Brain microvascular endothelial cell (primary cell): Measurements from ENCODE around the gene TFR2.

Experiments used
- DNase-seq: peaks from one replicate; pipeline ENCODE4 v3.0.0-alpha.2; 2020
- H3K27ac ChIP-seq: fragments of 250-450 bp; sonication (Bioruptor Pico); 2 replicates; pipeline ENCODE4 v1.5.1; 2020; ENCODE audit warnings: mild to moderate bottlenecking, moderate library complexity
- H3K27me3 ChIP-seq: fragments of 250-450 bp; sonication (Bioruptor Pico); replicated peaks from 2 replicates; pipeline ENCODE4 v1.5.1; 2020; ENCODE audit warnings: mild to moderate bottlenecking
- H3K36me3 ChIP-seq: fragments of 250-450 bp; sonication (Bioruptor Pico); replicated peaks from 2 replicates; pipeline ENCODE4 v1.5.1; 2020; ENCODE audit warnings: mild to moderate bottlenecking
- H3K4me3 ChIP-seq: 2 replicates; pipeline ENCODE4 v1.5.1; 2011; ENCODE audit warnings: low read depth, mild to moderate bottlenecking, control low read depth, low read length, moderate library complexity
- CTCF ChIP-seq: IDR thresholded peaks from 2 replicates; pipeline ENCODE4 v1.5.1; 2011; ENCODE audit warnings: low read depth, mild to moderate bottlenecking, moderate library complexity, low read length, control low read depth, inconsistent platforms; ENCODE audit errors: missing control alignments
- in situ Hi-C: cut with HindIII; loops from 2 replicates; pipeline ENCODE4 v1.10.0; 2017; ENCODE audit warnings: low sequenced_read_pairs, low pct_ligation_motif_present

The TFR2 gene

GRCh38 chr7:100642534-100642907, 1.2 kb upstream of the TFR2 start:
- no peak overlapping the region for H3K27ac ChIP-seq
- DNase-seq = no peak

GRCh38 chr7:100641860-100642533, 645 bp upstream of the TFR2 start:
- Histone ChIP-seq H3K27me3 (peaks cover 4% of the 10 kb centered on the region), H3K36me3 (no peaks in the 10 kb centered on the region), H3K4me3 (no peak overlapping the region), H3K27ac (no peak overlapping the region)
- DNase-seq = no peak
- in situ Hi-C loops = no loop called here
- TF ChIP-seq CTCF = no peak

More at GRCh38 chr7:100642534-100642907, 1.2 kb upstream of the TFR2 start:
- no peak for TF ChIP-seq CTCF
- in situ Hi-C loops = no loop called here
- no peak overlapping the region for H3K4me3 ChIP-seq
- H3K27me3 ChIP-seq = peaks cover 4% of the 10 kb centered on the region
- no peaks in the 10 kb centered on the region for H3K36me3 ChIP-seq

DNA sequence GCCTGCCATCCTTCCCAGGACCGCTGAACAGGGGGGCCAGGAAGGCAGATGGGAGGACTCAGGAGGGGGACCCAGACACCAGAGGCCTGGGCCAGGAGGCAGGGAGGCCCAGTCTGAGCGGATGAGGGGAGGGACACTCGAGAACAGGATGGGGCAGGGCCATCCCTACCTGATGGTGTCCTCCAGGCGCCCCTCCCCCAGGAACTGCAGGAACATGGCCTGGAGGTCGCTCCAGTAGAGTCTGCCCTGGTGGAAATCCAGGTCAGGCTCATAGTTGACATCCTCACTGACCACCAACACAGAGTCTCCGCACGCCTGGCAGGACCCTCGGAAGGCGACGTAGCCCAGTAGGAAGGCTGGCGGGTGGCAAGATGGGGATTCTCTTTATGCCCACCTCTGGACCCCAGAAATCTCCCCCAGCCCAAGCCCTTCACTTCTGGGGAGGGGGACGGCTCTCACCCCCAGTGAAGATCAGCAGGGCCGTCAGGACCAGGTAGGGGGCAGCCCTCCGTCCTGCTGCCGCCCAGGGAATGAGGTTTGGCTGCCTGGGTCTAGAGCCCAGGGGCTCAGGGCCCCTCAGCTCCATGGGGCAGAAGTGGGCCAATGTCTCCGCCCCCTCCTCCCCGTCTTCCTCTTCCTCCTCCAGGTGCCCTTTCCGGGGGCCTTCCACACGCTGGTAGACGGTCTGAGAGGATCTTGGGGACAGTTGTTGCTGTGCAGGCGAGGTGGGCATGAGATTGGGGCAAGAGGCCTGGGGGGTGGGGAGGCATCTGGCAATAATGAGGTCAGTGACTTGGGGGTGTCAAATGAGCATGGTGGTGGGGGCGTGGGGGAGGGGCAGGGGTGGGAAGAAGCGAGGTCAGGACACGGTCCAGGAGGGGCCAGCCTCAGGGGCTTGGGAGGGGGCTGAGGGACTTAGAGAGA, 573 bp downstream of the TFR2 start:
- Histone ChIP-seq H3K27me3 (no peaks in the 10 kb centered on the region), H3K27ac (no peak overlapping the region), H3K4me3 (no peak overlapping the region), H3K36me3 (no peaks in the 10 kb centered on the region)
- no peak for TF ChIP-seq CTCF
- in situ Hi-C loops = no loop called here
- DNase-seq = no peak

DNA sequence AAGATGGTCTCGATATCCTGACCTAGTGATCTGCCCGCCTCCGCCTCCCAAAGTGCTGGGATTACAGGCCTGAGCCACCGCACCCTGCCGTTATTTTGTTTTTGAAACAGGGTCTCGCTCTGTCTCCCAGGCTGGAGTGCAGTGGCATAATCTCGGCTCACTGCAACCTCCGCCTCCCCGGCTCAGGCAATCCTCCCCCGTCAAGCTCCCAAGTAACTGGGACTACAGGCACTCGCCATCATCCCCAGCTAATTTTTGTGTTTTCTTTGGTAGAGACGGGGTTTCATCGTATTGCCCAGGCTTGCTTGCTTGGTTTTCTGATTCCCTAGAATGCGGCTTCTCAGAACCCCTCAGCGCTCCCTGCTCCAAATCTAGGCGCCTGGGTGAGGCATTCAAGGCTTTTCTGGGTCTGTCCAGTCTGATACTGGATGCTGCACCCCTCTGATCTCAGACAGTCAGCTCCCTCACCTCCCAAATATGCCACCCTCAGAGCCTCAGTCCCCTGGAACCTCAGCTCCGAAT, 1.3 kb downstream of the TFR2 start:
- DNase-seq = no peak
- Histone ChIP-seq H3K27ac (no peak overlapping the region), H3K36me3 (no peaks in the 10 kb centered on the region), H3K4me3 (no peak overlapping the region), H3K27me3 (no peaks in the 10 kb centered on the region)
- in situ Hi-C loops = no loop called here
- TF ChIP-seq CTCF = no peak

GRCh38 chr7:100632951-100633717, 8.2 kb downstream of the TFR2 start:
- no peak for DNase-seq
- in situ Hi-C loops = no loop called here
- Histone ChIP-seq H3K27ac (no peak overlapping the region), H3K36me3 (no peaks in the 10 kb centered on the region), H3K4me3 (peak overlapping the region; percentile 39), H3K27me3 (no peaks in the 10 kb centered on the region)
- peak; percentile 55 for TF ChIP-seq CTCF
